COLO668 (cell line): ENCODE results near the gene A4GNT.
"Not testable (repeated sequence)": the region's sequence is repeated elsewhere in the genome, so short reads cannot be mapped to it uniquely, and the experiment has no call there.

Experiments used
- DNase-seq: peaks from one replicate; lab custom pipeline; 2025; ENCODE audit not compliant: unreplicated experiment; lab: John Stamatoyannopoulos, UW

Gene A4GNT

GRCh38 chr3:138119423-138119766, 12.8 kb downstream of the A4GNT start:
- no peak for DNase-seq

GRCh38 chr3:138118612-138119422, 13.4 kb downstream of the A4GNT start:
- DNase-seq, result peak; percentile 52

GRCh38 chr3:138114988-138115971, 16.9 kb downstream of the A4GNT start, which contains the start of gene DZIP1L:
TSS of gene DZIP1L (minus strand) at chr3:138115608. CDS start at chr3:138103971, 11,637 bp downstream.
- peak; percentile 66 for DNase-seq

- DNase-seq, result no peak
These were observed 17.7 kb downstream of the A4GNT start for GRCh38 chr3:138114431-138114918.

- peak; percentile 19 for DNase-seq
These were observed 18.9 kb downstream of the A4GNT start for GRCh38 chr3:138113326-138113725.

GRCh38 chr3:138112362-138112761, 19.8 kb downstream of the A4GNT start:
- no peak for DNase-seq

GRCh38 chr3:138105598-138105997, 26.6 kb downstream of the A4GNT start:
- no peak for DNase-seq

DNA sequence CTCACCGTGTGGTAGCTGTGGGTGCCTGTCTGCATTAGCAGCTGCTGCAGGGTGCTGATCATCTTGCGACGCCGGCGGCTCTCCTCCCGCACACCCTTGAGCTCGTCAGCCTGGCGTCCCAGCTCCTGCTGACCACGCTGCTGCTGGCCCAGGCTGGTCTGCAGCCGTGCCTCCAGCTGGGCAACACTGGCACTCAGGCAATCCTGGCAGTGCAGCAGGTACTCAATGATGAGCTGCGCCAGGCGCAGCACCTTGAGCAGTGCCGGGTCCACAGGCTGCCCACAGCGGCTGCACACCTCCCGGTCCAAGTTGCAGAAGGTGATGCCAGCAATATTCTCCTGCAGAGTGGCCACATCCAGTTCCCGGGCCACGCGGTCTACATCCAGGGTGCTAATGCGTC, 28.7 kb downstream of the A4GNT start:
- no peak for DNase-seq

GRCh38 chr3:138101351-138101940, 30.7 kb downstream of the A4GNT start:
- not testable (repeated sequence) for DNase-seq

DNA sequence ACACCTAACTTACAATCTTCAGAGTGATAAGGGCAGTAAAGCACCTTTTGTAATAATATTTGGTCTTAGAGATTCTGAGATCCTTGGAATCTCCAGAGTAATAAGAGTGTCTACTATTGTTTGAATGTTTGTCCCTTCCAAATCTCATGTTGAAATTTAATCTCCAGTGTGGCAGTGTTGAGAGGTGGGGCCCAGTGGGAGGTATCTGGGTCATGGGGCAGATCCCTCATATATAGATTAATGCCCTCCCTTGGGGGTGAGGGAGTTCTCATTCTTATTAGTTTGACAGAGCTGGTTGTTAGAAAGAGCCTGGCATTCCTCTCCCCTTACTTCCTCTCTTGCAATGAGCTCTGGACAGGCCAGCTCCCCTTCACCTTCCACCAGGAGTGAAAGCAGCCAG, 32.8 kb downstream of the A4GNT start:
- no peak for DNase-seq

GRCh38 chr3:138097192-138098172, 34.7 kb downstream of the A4GNT start:
- DNase-seq, result no peak

GRCh38 chr3:138093721-138094120, 38.5 kb downstream of the A4GNT start:
- DNase-seq, result no peak

GRCh38 chr3:138092023-138092422, 40.2 kb downstream of the A4GNT start:
- no peak for DNase-seq

DNA sequence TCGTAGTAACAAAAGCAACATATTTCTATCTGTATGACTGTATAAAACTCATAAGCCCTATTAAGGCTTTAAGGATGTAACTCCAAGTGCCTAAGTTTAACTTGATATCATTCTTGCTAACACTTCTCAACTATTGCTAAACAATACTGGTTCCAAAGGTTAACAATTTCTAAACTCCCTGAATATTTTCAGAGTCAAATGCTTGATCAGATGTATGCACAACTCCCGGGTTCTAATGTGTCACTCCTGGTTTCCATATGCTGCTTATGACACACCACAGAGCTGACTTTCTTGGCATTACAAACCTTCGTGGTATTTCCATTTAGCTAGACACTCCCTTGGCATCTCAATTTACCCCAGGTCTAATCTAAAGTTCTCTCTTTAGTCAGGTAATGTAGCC, 43.1 kb downstream of the A4GNT start:
- DNase-seq, result no peak

GRCh38 chr3:138085745-138086144, 46.4 kb downstream of the A4GNT start:
- not testable (repeated sequence) for DNase-seq

GRCh38 chr3:138084196-138084595, 48.0 kb downstream of the A4GNT start:
- DNase-seq, result no peak

GRCh38 chr3:138082992-138083386, 49.2 kb downstream of the A4GNT start:
- DNase-seq, result no peak

DNA sequence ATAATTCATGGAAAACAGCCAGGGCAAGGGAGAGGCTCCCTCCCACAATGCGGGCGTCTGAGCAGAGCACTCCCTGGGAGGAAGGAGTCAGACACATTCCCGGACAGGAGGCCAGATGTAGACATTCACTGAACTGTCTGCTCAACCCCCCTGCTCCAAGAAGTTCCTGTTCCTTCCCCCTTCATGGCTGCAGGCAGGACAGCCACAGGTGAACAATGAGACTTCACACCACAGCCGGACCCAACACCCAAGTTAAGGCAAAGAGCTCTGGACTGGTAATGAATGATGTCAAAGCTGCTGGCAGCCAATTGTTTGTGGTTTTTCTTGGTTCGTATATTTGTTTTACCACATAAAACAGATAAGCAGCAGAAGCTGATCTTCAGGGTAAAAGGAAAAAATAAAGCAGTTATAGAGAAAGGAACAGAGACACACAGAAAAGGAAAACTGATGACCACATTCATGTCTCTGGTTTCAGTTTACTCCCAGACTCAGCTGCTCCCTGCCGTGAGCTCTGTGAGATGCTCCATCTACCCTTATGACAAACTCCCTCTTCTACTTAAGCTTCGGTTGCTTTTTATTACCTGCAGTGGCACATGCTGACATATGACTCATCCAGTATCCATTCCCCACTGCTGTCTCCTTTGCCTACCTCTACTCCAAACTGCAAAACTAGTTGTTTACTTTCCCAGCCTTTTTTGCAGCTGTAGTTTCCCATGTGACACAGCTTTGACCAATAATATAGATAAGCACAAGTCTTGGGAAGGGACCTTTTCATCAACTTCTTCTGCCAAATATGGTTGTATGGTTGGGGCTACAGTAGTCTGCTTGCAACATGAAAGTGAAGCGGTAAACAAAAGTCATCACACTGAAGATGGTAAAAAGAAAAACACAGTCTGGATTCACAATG, 49.9 kb downstream of the A4GNT start:
- DNase-seq, result peak; percentile 41
